GOT3 (cell line): Measurements from ENCODE around the gene ADGRF4.

Experiments used
- DNase-seq: peaks from one replicate; lab custom pipeline; 2025; ENCODE audit warnings: mixed read lengths; lab: John Stamatoyannopoulos, UW

ADGRF4 gene, protein sequence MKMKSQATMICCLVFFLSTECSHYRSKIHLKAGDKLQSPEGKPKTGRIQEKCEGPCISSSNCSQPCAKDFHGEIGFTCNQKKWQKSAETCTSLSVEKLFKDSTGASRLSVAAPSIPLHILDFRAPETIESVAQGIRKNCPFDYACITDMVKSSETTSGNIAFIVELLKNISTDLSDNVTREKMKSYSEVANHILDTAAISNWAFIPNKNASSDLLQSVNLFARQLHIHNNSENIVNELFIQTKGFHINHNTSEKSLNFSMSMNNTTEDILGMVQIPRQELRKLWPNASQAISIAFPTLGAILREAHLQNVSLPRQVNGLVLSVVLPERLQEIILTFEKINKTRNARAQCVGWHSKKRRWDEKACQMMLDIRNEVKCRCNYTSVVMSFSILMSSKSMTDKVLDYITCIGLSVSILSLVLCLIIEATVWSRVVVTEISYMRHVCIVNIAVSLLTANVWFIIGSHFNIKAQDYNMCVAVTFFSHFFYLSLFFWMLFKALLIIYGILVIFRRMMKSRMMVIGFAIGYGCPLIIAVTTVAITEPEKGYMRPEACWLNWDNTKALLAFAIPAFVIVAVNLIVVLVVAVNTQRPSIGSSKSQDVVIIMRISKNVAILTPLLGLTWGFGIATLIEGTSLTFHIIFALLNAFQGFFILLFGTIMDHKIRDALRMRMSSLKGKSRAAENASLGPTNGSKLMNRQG

DNA sequence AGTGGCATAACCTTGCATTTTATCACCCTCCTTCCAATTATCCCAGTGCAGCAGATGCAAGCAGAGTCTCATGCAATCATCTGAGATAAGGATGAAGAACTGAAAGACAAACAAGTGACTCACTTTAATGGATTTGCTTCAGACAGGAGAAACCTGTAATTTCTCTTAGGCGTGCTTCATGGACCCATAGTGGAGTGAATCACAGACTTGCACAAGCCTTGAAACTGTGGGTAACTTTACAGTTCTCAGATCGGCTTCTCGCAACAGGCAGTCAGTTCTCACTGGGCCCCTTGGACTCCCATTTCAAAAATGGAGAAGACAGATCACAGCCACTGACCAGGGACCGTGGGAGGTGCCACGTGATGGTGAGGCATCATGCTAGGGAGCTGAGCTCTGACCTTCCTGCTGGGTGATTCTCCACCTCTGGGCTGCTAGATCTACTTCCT, at the start of gene ADGRF4:
ADGRF4 (plus strand) TSS at position 239 of the 446 bp plus-strand sequence. CDS start 8,666 bp downstream, outside the sequence.
- DNase-seq = peak; percentile 26

DNA sequence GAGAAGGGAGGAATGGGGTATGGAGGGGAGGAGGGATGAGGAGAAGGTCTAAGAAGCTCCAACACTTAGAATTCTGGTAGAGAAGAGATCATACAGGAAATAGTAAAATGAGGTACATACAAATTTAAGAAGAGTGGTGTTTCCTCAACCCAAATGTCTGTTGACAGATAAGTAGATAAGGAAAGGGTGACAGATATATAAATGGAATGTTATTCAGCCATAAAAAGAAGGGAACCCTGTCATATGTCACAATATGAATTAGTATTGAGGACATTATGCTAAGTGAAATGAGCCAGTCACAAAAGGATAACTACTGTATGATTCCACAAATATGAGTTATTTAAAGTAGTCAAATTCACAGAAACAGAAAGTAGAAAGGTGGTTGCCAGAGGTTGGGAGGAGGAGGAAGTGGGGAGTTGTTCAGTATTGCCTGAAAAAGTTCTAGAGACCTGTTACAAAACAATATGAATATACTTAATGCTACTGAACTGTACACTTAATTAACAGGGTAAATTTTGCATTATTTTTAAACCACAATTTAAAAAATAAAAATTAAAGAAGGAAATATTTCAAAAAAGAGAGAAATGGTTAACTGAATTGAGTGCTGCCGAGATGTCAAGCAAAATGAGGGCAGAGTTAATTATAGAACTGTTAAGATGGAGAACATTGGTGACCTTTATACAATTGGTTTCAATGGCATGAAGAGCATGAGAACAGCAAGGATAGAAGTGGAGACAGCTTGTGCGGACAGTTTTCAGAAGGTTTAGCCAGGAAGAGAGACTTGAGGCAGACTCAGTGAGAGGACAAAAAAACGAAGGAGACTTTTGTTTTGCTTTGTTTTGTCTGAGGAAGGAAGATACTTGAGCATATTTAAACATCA, 47.6 kb upstream of the ADGRF4 start:
- no peak for DNase-seq

DNA sequence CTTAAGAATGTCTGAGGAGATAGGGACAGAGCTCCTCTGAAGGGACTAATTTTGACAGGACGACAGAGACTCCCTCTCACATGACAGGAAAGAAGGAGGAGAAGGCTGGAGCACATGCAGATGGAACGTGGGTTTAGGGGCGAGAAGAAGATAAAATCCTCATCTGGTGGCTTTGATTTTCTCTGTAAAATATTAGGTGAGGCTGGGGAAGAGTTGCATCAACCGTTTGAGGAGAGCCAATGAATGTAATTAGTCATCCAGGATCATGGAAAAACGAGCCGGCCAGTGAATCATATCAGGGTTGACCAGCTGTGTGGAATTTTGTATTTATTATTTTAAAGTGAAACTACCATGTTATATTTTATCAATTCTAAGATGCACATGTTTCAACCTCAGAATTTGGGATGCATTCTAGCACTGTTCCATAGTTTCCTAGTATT, 46.9 kb upstream of the ADGRF4 start:
- DNase-seq = no peak

DNA sequence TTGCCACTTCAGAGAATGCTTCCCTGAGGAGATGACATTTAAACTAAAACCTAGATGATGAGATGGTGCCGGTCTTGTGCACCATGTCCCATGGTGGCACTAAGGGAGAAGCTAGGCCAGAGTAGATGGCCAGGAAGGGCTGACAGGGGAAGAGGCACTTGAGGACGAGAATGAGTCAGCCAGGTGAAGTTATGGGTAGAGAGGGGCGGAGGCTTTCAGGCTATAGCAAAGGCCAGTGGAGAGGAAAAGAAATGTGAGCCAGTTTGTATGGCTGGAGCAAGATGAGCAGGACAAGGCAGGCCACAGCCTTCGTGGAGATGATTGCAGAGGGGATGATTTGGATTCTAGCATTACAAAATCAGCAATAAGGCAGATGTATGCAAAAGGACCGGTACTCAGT, 44.7 kb upstream of the ADGRF4 start:
- no peak for DNase-seq

DNA sequence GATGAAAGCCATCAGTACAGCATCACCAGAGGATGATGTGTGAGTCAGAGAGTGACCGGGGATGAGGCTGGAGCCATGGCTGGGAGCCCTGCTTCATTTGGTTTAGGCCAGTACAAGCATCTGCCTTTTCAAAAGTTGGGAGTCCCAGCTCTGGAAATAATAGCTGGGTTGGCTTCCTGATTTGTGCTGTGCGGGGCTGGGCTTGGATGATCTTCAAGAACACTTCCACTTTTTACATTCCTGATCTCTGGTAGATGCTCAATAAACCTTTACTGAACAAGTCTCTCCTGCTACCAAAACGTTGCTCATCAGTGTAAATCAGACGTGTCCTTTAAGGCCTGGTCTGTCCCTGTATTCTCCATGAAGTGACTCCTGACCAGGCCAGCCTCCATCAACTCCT, 44.1 kb upstream of the ADGRF4 start:
- no peak for DNase-seq

DNA sequence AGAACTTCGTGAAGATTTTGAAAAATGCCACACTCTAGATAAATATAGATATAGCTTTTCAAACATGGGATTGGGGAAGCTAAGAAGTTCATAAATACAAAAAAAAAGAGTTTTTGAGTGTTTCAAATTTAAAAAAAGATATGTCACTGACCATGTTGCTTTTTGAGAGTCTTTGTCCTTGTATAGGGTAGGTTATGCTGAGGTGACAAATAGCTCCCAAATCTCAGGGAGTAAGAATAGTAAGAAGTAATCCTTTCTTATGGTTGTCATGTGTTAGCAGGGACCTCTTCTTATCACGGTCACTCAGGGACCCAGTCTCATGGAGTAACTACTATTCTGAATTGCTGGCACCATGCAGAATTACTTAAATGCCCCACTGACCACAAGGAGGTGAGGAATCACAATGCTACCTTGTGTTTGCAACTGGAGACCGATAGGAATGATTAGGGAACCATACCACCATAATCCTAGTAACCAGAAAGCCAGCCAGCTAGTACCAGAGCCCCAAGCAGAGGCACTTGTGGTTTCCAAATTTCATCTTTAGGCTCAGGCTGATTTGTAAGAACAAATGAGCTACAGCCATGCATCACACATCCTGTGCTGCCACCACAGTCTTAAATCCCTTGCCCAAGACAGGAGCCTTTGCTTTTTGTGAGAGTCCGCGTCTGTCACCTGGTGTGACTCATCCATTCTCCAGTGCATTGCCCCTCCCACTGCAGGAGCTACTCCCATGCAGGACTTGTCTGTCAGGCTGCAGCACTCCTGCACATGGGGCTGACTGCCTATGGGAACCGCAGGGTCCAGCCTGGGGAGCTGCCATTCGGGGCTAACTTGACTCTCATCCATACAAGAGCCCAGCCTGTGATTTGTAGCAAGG, 42.4 kb upstream of the ADGRF4 start:
- DNase-seq = no peak

DNA sequence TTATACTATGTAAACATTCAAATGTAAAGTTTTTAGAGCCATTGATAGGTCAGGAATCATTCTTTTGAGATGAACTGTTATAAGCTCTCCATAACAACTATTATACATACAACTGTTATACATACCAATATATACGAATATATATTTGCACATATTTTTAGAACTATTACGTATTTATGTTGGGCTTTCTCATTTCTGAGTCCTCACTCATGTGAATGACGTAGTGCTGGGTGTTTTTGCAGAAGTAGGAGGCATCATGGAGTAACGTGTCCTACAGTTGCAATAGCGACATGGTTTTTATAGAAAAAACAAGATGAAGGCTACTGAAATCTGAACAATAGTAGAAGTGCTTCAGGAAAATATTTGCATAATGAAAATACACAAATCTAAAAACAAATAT, 36.4 kb upstream of the ADGRF4 start:
- DNase-seq = no peak

DNA sequence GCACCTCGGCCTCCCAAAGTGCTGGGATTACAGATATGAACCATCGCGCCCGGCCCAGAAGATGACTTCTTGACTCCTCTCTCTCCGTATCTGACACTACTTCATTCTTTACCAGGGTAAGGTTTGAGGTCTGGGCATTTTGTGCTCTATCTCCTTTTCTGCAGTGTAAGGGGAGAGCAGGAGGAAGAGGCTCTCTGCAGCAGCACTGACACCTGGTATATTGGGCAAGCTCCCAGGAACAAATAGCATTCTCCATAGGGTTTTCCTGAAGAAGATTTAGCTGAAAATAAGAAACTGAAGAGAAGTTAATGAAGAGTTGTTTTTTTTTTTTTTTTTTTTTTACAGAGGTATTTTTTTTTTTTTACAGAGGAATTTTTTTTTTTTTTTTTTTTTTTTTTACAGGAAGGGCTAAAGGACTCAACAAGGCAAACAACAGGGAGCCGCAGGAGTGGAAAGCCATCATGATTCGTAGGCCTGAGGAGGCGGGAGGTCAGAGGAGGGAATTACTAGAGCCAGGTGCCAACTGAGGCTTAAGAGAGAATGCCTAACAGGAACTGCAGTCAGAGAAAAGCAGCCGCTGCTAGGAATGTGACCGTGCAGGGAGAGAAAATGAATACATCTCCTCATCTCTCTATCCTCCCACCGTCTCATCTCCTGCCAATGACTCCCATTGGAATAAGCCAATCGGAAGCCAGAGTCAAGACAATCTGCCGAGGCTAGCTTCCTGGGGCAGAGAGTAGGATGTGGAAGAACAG, 34.7 kb upstream of the ADGRF4 start:
- DNase-seq = no peak

DNA sequence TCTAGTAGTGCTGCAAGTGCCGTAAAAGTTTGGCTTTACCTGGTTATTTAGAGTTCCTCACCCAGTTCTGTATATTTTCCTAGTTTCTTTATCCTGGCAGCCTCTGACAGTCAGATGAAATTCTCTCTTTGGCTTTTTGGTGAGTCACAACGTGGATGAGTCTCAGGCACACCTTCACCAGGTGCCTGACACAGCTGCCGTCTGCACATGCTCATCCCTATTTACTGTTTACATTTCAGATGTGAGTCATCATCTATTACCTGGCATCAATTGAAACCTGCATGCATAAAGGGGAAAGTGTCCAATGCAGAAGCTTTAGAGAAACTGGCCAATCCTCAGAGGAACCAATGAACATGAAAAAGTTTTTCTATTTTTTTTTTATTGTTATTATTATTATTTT, 33.3 kb upstream of the ADGRF4 start:
- DNase-seq = no peak

DNA sequence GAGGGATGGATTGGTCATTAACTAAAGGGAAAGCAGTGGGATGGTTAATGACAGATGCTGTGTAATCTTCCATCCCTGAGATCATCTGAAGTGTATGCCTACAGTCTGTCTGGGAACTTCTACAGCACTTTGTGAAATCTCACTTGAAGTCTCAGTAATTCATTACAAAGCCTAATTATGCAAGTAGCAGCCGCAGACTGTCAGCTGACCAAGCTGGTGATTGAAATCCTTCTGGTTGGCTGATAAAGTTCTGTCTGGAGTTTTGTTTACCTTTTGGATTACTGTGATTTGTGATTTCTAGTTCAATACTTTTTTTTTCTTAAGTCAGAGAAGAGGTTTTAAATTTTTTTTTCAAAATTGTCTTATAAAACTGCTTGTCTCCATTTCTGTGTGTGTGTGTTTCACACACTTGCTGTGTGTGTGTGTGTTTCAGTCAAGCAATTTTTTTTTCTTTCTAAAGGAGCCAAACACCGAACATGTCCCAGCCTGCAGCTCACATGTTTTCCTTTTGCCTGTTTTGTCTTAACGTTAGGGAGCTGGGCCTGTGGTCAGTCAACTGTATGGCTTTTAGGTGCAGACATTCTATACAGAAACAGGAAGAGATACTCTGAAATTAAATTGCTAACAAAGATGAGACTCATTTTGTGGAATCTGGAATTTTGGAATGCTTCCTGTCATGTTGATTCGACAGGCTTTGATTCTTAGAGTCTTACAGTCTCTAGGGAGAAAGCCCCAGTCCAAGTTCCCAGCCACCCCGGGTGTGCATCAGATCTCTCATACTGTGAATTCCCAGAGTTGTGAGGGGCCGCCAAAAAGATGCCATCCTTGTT, 28.5 kb upstream of the ADGRF4 start:
- DNase-seq = no peak

DNA sequence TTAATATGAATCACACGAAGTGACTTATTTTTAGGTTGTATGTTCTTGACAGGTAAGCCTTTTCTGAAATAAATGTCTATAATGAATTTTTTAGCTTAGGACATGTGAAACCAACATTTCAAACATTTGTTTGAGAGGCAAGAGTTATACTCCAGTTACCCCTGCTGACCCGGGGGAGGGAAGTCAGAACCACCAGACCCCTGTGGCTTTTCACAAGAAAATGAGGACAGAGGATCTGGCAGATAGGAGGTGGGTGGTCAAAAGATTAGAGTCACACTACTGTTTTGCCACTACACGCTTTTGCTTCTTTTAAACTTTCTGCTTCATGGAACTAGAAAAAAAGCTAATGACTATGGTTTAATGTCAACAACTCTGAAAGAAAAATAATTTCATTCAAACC, 27.5 kb upstream of the ADGRF4 start:
- no peak for DNase-seq

DNA sequence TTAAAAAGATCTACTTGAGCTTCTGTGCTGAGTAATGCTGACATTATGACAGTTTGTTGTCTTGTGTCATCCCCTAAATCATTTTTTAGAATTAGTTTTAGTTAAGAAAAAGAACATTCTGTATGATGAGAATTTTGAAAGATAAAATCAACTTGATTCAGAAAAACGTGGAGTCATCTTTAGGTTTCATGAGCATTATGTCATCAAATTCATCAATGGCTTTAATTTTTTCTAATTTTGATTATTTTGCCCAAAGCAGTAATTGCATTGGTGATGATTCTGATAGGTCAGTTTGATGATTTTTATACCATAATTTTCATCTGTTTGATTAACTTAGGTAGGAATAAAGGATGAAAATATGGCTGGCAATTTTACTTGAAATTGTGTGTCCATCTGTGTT, 26.6 kb upstream of the ADGRF4 start:
- no peak for DNase-seq

DNA sequence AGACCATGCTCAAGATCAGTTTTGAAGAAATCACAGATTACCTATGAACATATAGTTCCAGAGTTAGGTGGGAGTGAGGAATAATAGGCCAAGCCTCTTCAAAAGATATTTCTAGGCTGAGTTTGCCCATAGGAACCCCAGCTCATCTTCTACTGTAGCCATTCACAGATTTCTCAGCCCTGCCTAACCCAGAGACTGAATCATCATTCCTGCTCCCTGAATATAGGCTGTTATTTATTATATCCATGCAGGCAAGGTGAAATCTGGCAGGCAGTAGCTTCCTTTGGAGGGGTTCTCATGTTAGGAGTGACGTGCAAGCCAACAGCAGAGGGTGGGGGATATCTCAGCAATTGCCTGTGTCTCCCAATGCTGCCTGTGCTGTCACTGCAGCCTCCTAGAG, 25.6 kb upstream of the ADGRF4 start:
- no peak for DNase-seq

DNA sequence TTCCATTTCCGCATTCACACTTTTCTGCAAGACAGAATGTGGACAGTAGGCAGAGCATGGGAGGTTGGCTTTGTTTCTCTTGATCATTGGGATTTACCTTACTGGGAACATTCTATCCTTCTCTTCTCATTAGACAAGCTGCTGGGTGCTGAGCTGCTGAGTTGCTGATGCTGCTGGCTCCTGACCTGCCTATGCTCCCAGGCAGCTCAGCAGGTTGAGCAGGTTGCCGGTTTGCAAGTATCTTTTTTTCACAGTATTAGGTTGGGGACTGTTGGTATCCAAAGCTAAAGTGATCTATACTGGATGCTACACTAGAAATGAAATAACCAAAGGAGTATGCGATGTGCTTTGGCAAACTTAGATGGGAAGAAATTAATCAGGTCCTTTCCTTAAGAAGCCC, 23.7 kb upstream of the ADGRF4 start:
- DNase-seq = no peak

DNA sequence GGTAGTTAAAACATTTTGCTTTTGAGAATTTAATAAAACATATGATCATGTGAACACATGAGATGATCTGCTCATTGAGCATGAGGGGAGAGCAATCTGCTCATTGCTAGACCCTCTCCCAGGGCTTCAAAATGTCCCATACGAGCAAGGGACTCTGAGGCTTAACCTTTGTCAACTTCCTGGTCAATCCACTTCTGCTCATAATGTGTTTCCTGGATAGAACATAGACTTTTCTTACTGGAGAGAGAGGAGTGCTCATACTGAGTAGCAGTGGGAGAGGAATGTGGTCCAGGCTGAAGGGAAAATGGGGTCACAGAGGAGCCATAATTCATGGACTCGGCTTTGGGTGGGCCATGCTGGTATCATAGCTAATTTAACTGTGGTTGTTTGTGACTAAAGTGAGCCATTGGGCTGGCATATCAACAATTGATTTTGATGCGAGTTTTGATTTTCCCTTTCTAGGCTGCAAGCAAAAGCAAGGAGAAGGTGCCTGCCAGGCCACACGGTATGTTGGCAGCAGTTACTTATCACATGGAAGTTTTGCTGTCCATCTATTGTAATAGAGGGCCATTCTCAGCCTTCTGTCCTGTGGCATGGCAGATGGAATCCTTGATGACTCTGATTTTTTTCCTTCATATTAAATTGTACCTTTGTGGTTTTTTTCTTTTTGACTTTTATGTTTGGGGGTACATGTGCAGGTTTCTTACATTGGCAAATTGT, 20.8 kb upstream of the ADGRF4 start:
- no peak for DNase-seq

DNA sequence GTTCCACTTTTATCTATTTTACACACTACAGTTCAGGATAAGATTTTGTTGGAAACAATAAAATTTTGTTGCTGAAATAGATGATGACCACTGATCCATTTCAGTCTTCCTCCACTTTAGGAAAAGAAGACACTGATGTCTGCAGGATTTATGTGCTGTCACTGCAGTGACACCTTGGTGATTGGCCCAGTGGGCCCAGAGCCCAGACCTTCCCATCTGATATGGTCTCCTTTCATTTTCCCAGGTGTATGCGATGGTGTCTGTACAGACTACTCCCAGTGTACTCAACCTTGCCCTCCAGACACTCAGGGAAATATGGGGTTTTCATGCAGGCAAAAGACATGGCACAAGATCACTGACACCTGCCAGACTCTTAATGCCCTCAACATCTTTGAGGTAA, 19.6 kb upstream of the ADGRF4 start:
- DNase-seq = no peak

DNA sequence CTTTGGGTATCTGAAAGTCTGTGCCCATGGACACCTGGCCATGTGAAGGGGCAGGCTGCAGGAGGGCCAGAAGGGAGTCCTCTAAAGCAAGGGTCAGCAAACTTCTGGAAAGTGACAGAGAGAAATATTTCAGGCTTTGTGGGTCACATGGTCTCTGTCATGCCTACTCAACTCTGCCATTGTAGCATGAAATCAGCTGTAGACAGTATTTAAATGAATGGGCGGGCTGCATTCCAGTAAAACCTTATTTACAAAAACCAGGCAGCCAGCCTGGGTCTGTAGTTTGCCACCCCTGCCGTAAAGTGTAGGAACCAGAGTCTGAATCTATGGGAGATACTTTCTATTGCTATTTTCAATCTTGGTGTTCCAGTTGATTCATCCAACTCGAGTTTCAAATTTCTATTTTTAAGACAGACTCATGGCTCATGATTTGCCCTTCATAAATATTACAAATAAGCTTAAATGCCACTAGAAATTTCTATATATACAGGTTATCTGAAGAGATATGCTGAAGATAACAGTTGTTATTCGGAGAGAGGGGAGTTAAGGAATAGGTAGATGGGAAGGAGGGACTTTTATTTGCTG, 19.0 kb upstream of the ADGRF4 start:
- DNase-seq = no peak

DNA sequence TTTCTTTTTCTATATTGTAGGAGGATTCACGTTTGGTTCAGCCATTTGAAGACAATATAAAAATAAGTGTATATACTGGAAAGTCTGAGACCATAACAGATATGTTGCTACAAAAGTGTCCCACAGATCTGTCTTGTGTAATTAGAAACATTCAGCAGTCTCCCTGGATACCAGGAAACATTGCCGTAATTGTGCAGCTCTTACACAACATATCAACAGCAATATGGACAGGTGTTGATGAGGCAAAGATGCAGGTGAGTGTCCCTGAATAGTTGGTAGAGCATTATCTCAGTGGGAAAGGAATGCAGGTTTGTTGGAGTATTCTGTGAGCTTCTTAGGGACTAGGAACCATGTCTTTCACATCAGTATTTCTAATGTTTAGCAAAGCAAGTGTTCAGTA, 18.3 kb upstream of the ADGRF4 start:
- DNase-seq = no peak

DNA sequence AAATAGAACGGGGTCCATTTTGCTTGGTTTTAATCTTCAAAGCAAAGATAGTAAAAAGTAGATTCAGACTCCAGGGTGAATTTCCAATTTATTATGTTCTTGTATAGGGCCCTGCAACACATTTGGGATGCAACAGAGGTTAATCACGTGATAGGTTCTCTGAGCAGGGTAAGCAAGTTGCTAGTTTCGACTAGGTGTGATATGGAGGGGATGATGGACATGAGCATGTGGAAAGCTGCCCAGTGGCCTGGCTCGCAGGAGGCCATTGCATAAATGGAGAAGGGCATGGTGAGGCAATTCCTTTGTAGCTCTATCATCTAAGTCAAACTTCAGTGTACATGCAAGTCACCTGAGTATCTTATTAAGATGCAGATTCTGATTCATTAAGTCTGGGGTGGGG, 17.7 kb upstream of the ADGRF4 start:
- DNase-seq = no peak
